Measurements from ENCODE around the gene XYLT1.

The XYLT1 gene

DNA sequence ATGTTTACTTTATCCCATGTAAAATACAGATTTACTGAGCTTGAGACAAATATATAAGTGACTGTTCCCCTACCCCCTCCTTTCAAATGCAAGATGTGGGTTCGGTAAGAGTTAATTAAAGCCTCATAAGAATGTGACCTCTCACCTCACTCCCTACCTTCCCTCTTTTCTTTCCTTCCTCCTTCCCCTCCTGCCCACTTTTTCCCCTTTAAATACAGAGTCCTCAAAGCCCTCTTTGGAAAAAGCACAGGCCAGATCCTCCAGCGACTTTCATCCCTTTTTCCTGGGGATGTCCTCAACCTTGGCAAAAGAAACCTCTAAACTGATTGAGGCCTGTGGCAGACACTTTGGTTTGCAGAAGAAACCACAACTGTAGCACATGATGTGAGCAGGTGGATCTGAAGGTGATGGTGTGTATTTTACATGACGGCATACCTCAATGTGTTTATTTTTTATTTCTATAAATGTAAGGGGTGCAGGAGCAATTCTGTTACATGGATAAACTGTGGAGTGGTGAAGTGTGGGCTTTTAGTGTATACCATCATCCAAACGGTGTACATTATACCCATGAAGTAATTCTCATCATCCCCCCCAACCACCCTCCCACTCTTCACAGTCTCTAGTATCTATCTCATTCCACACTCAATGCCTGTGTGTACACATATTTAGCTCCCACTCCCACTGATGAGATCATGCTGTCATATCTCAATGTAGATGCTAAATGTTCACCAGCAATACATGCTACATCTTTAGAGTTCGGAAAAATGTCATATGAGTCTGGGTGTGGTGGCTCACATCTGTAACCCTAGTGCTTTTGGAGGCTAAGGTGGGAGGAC is 77.7 kb downstream of the XYLT1 start:
- DNase-seq = no peak

- DNase-seq = no peak
Observed at GRCh38 chr16:17392127-17392856, 78.5 kb downstream of the XYLT1 start.

GRCh38 chr16:17391715-17392114 is 79.0 kb downstream of the XYLT1 start:
- no peak for DNase-seq

DNA sequence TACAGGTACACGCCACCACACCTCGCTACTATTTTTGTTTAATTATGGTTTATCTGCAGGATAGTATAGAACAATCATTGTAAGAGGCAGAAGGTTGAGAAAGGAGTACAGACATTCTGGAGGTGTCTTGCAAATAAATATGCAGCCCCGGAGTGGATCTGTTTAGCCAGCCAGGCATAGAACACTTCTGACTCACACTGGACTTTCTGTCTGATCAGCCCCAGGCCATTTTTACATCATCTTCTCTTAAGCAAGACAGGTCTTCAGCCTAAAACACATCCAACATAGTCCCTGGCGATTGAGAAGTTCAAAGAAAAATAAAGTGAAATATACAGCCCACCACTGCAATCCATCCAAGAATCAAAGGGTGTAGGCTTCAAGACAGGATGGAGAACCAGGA is 81.4 kb downstream of the XYLT1 start:
- no peak for DNase-seq

DNA sequence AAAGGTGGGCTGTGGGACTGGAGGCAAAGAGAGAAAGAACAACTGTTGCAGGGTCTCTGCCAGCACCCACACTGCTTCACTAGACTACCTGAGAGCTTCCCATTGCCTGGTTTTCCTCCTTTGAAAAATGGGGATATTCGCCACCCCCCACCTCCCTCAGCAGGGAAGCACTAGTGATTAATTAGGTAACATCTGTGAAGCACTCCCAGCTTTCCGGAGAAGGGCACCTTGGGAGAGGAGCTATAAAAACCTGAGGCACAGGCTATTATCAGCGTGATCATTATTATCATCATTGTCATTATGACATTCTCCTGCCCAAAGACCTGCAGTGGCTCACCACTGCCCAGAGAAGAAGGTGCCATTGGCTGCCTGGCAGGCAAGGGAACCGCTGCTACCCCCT is 83.5 kb downstream of the XYLT1 start:
- no peak for DNase-seq

- no peak for DNase-seq
Observed at GRCh38 chr16:17386229-17386628, 84.5 kb downstream of the XYLT1 start.

- no peak for DNase-seq
Observed at GRCh38 chr16:17384471-17384870, 86.3 kb downstream of the XYLT1 start.

DNA sequence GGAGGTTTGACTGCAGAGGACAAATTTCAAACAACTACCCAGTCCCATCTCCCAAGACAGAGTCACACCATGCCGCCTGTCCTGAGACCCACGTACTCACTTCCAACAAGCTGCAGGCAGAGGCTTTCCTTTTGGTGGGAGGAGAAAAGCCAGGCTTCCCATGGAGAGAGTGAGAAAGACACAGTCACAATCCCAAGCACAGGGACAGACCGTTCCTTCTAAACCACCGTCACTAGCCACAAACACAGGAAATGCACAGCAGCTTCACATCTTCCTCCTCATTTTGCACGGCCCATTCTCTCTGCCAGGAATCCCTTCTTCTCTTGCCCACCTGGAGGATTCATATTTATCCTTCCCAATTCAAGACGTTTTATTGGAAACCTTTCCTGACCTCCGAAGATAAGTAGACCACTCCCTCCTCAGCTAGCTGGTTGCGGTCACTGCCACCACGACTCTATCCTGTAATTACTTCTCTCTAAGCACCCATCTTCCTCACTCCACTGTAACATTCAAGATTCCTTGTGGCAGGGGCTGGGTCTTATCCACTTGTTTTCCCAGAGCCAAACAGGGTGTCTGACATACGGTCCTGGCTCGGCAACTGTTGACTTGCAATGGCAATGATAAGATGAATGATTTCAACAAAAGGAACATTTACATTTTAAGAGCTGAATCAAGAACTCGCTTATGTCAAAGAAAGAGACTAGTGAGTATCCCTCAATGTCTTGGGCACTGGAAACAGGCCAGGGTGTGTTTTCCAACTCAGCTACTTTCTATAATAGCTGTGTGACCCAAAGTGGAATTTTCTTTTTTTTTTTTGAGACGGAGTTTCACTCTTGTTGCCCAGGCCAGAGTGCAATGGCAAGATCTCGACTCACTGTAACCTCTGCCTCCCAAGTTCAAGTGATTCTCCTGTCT is 87.6 kb downstream of the XYLT1 start:
- DNase-seq = no peak

DNA sequence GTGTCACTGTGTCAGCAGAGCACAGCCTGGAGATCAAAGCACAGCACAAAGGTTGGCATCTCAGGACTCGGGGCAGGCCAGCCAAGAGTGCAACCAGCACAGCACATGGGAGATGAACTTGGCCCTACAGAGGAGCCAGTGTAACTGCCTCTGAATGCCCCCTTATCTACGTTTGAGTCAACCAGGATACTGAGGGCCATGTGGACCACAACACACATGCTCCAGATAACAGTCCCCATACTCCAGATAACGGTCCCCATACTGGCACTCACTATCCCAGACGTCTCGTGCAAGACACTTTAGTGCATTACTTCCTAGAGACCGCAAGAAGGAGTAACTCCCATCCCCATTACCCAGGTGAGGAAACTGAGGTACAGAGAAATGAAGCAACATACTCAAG is 88.2 kb downstream of the XYLT1 start:
- no peak for DNase-seq

DNA sequence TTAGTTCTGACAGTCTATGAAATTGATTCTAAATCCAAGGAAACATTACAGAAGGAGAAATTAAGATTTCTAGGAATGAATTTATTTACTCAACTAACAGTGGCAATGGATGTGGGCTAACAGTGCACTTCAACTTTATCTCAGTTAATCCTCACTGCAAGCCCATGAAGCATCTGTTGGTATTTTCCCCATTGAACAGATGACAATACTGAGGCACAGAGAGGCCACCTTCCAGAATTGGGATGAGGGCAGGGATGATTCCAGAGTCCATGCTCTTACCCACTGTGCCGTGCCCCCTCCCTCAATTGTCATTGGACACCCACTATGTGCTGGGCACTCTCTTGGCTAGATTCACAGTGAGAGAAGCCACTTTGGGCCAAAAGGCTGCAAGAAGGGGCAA is 89.0 kb downstream of the XYLT1 start:
- no peak for DNase-seq

GRCh38 chr16:17380613-17381012 is 90.1 kb downstream of the XYLT1 start:
- DNase-seq = no peak

DNA sequence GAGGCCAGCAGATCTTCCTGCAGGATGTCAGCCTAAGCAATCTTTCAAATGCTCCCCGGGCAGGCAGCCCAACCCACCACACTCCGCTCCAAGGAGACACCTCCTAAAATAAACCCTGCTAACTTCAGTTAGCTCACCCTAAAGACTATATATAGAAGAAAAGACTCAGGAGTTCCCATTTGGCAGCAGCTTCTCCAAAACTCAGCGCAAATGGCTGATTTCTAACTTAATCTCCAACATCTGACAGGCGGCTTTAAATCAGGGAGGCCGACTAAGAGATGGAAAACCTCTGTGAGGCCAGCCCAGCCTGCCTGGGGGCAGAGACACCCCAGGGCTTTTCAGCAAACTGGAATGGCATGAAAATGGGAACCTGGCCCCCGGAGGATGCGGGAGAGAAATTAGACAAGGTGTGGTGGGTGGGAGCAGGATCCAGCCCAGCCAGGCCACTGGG is 91.6 kb downstream of the XYLT1 start:
- no peak for DNase-seq

DNA sequence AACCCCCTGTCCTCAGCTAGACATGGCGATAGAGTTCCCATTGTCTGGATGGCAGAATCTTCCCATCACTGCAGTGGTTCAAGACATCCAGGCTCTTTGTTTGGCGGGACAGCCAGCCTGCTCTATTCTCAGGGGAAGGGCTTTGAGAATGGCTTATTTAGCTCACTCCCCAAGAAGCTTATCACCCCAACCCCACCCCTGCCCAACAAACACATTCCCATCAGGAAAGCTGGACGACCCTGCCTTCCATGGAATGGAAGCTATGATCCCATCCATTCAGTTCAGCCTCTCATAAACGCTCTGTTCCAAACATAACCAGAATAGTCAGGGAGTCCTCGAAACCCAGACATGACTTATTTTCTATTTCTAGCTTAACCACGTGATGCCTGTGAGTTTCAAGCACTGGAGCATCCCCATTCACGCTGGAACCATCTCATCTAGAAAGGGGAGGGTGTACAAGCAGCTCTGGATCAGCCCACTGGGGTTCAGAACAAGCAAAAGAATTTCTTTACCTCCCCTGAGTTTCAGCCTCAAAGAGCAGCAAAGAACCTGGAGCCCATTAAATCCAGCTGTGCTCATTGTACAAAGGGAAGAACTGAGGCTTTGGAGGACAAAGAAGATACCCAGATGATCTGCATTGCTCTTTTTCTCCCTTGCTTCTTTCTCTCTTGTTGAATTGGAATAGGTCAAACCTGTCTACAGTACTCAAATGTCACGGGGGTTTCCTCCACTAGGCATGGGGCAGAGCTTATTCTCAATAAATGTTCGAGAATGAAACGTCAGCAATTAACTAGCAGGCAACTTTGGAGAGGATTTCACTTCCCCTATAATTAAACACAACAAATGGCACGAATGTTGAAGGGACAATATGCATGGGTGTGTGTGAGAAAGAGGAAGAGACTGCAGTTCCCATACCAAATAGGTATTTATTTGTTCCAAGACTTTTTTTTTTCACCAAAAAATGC is 93.1 kb downstream of the XYLT1 start:
- DNase-seq = no peak

- DNase-seq = no peak
Observed at GRCh38 chr16:17375461-17376304, 95.1 kb downstream of the XYLT1 start.

DNA sequence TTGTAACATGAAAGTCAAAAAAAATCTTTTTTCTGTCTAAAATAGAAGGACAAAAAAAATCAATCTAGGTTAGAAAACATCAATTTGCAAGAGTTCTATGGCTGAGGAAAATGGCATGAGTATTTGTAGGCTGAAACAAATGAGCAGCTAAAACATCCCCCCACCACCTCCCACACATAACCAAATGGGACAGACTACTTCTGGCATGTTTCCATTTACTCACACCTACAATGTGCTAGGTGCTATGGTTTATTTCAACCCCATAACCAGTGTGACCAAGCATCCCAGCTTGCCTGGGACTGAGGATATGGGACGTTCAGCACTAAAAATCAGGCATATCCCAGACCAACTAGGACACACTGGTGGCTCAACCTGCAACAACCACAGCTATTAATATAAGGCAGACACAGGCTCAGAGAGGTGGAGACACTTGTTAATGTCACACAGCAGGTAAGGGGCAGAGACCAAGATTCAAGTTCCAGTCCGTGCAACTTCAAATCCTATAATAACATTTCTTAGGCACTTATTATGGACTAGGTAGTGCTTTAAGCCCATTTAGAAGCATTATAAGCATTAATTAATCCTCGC is 96.0 kb downstream of the XYLT1 start:
- DNase-seq = no peak

DNA sequence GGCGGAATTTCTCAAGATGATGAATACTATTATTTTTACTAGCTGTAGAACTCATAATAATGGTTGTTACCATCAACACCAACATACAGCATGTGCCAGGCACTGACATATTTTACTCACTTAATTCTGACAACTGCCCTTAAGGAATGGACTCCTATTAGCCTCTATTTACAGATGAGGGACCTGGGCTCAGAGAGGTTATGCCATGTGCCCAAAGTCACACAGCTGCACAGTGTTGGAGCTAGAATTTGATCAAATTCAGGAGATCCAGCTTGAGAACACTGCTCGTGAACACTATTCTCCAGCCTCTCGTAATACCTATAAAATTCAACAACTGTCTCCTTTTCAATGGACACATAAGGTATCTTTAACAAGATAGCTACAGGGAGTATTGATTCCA is 97.2 kb downstream of the XYLT1 start:
- DNase-seq = no peak

DNA sequence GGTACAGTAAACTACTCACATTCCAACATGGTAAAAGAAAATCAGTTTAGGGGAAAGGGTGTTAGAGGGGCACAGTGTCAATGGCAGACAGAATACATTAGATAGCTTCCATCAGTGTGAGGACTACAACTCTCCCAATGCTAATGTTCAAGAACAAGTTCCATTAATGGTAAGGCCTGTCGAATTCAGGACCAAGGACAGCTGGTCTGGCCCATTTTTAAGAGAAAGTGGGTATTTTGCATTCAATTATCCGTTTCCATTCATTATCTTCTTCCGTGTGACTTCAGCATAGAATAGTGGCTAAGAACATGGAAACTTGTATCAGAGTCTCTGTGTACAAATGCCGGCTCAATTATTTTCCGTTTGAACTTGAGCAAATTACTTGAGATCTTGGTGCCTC is 98.4 kb downstream of the XYLT1 start:
- no peak for DNase-seq

- DNase-seq = no peak
Observed at GRCh38 chr16:17371299-17371698, 99.5 kb downstream of the XYLT1 start.

- no peak for DNase-seq
Observed at GRCh38 chr16:17370731-17371285, 100.0 kb downstream of the XYLT1 start.

- no peak for DNase-seq
Observed at GRCh38 chr16:17370223-17370707, 100.5 kb downstream of the XYLT1 start.

Measured in activated gamma-delta T cell (primary cell).